HepG2 (cell line): Measurements from ENCODE around the gene ZFPM1. TPM values are rescaled to one million over a fixed set of nuclear protein-coding genes. Genes with fewer than 3 reads are reported as not detected.
A peak's percentile ranks its signal among the peaks of the same experiment; 100 is the strongest.

Source experiments
- ADNP ChIP-seq: sonication (generic); formaldehyde crosslinking; IDR thresholded peaks from 2 replicates; pipeline ENCODE4 v1.4.0; 2020; ENCODE audit warnings: missing genetic modification reagents
- ARHGAP35 ChIP-seq: sonication (generic); formaldehyde crosslinking; IDR thresholded peaks from 2 replicates; pipeline ENCODE4 v1.9.0; 2022; ENCODE audit warnings: mild to moderate bottlenecking, inconsistent platforms, moderate library complexity, missing genetic modification reagents, borderline replicate concordance
- CEBPB ChIP-seq: IDR thresholded peaks from 2 replicates; pipeline ENCODE4 v1.6.1; 2011; ENCODE audit warnings: low read depth, low read length, improper control_type of control experiment, borderline replicate concordance
- DNMT1 ChIP-seq: sonication (generic); formaldehyde crosslinking; IDR thresholded peaks from 2 replicates; pipeline ENCODE4 v1.5.1; 2020; ENCODE audit warnings: mild to moderate bottlenecking, missing genetic modification reagents
- EED ChIP-seq: sonication (generic); formaldehyde crosslinking; IDR thresholded peaks from 2 replicates; pipeline ENCODE4 v1.5.0; 2020; ENCODE audit warnings: mild to moderate bottlenecking, missing genetic modification reagents
- ELF1 ChIP-seq: sonication (generic); formaldehyde crosslinking; IDR thresholded peaks from 2 replicates; pipeline ENCODE4 v1.4.0; 2020; ENCODE audit warnings: missing genetic modification reagents
- GATAD2A ChIP-seq: IDR thresholded peaks from 2 replicates; pipeline ENCODE4 v1.6.1; 2016
- IKZF4 ChIP-seq: sonication (generic); formaldehyde crosslinking; IDR thresholded peaks from 2 replicates; pipeline ENCODE4 v1.5.1; 2020; ENCODE audit warnings: borderline replicate concordance, mild to moderate bottlenecking, low read depth, missing genetic modification reagents; ENCODE audit errors: not compliant biosample characterization
- ISL2 ChIP-seq: sonication (generic); formaldehyde crosslinking; IDR thresholded peaks from 2 replicates; pipeline ENCODE4 v1.5.0; 2020; ENCODE audit warnings: missing genetic modification reagents
- KLF12 ChIP-seq: sonication (generic); formaldehyde crosslinking; IDR thresholded peaks from 2 replicates; pipeline ENCODE4 v1.4.0; 2020; ENCODE audit warnings: missing genetic modification reagents, borderline replicate concordance
- KLF15 ChIP-seq: sonication (generic); formaldehyde crosslinking; IDR thresholded peaks from 2 replicates; pipeline ENCODE4 v1.8.1; 2023; ENCODE audit warnings: borderline replicate concordance, mild to moderate bottlenecking, inconsistent platforms, missing genetic modification reagents, mixed read lengths
- PCBP2 ChIP-seq: fragments of 200-400 bp; formaldehyde crosslinking; optimal IDR thresholded peaks from 2 replicates; pipeline ENCODE3; 2018; ENCODE audit warnings: low read length, low read depth; ENCODE audit not compliant: poor library complexity, severe bottlenecking
- RBM22 ChIP-seq: fragments of 200-400 bp; formaldehyde crosslinking; optimal IDR thresholded peaks from 2 replicates; pipeline ENCODE3; 2017; ENCODE audit warnings: mild to moderate bottlenecking, low read length, moderate library complexity
- TBP ChIP-seq: sonication (generic); formaldehyde crosslinking; IDR thresholded peaks from 2 replicates; pipeline ENCODE4 v1.5.0; 2020; ENCODE audit warnings: missing genetic modification reagents
- ZKSCAN8 ChIP-seq: IDR thresholded peaks from 2 replicates; pipeline ENCODE4 v1.6.1; 2016; ENCODE audit warnings: borderline replicate concordance, missing genetic modification reagents, missing compliant biosample characterization
- polyA plus RNA-seq, 8 experiments: library from polyadenylated mRNA; depleted of rRNA in 3 of 8; stranded (reverse) in 7 of 8; unstranded in 1 of 8; fragments of >200 nt; fragmentation: Illumina TruSeq in 4 of 8; extraction: Trizol in 4 of 8; gene quantifications; 2 replicates each; pipeline versions ENCODE4 v1.2.1 to v1.2.3, GENCODE V29; 2011 to 2016; ENCODE audit warnings: low read depth in 4 of 8, missing spikeins in 1 of 8, mixed read lengths in 1 of 8; ENCODE audit not compliant: insufficient read depth in 1 of 8
- total RNA-seq, 5 experiments: library from RNA; depleted of rRNA; stranded (reverse); fragments of >200 nt; fragmentation: Illumina TruSeq; extraction: Trizol; gene quantifications; 2 replicates each; pipeline ENCODE4 v1.2.3, GENCODE V29; 2016; ENCODE audit warnings: low read depth in 1 of 5
- TF ChIP-seq, protein P1 (sequence below): sonication (generic); formaldehyde crosslinking; IDR thresholded peaks from 2 replicates; pipeline ENCODE4 v1.4.0; 2020; ENCODE audit warnings: missing genetic modification reagents
- TF ChIP-seq, protein P2 (sequence below): sonication (generic); formaldehyde crosslinking; IDR thresholded peaks from 2 replicates; pipeline ENCODE4 v1.4.0; 2020; ENCODE audit warnings: missing genetic modification reagents, borderline replicate concordance
- TF ChIP-seq, protein P3 (sequence below): sonication (generic); formaldehyde crosslinking; IDR thresholded peaks from 2 replicates; pipeline ENCODE4 v1.4.0; 2020; ENCODE audit warnings: missing genetic modification reagents, low read depth, mild to moderate bottlenecking, borderline replicate concordance
- TF ChIP-seq, protein P4 (sequence below): sonication (generic); formaldehyde crosslinking; IDR thresholded peaks from 2 replicates; pipeline ENCODE4 v1.5.1; 2020; ENCODE audit warnings: mild to moderate bottlenecking, missing genetic modification reagents, moderate library complexity

ZFPM1 gene
- total and polyA plus RNA-seq, 2 of the 13 experiments (the other 11 are each of a cell fraction or from before 2014, with no cell fraction given) = 1.3 to 3.8 TPM

DNA sequence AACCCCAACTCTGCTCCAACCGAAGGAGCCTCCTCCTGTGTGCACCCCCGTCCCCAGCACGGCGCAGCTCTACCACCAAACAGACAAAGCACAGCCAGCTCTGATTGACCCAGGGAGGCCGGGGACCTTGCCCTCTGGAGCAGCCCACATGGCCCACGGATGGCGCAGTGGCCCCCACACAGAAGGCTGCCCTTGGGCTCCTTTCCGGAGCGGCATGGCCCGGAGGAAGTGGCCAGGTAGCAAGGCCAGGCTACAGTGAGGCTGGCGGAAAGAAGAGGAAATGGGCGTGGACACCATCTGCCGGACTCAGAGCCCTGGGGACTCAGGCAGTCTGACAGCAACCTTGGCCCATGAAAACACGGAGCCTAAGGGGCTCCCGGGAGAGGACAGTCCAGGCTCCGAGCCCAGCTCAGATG is 97.2 kb downstream of the ZFPM1 start (continued):
- TF ChIP-seq, protein P1, sequence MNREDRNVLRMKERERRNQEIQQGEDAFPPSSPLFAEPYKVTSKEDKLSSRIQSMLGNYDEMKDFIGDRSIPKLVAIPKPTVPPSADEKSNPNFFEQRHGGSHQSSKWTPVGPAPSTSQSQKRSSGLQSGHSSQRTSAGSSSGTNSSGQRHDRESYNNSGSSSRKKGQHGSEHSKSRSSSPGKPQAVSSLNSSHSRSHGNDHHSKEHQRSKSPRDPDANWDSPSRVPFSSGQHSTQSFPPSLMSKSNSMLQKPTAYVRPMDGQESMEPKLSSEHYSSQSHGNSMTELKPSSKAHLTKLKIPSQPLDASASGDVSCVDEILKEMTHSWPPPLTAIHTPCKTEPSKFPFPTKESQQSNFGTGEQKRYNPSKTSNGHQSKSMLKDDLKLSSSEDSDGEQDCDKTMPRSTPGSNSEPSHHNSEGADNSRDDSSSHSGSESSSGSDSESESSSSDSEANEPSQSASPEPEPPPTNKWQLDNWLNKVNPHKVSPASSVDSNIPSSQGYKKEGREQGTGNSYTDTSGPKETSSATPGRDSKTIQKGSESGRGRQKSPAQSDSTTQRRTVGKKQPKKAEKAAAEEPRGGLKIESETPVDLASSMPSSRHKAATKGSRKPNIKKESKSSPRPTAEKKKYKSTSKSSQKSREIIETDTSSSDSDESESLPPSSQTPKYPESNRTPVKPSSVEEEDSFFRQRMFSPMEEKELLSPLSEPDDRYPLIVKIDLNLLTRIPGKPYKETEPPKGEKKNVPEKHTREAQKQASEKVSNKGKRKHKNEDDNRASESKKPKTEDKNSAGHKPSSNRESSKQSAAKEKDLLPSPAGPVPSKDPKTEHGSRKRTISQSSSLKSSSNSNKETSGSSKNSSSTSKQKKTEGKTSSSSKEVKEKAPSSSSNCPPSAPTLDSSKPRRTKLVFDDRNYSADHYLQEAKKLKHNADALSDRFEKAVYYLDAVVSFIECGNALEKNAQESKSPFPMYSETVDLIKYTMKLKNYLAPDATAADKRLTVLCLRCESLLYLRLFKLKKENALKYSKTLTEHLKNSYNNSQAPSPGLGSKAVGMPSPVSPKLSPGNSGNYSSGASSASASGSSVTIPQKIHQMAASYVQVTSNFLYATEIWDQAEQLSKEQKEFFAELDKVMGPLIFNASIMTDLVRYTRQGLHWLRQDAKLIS (CRISPR knock-in tag) = no peak
- TF ChIP-seq ADNP (no peak), ELF1 (no peak), IKZF4 (no peak), CEBPB (no peak), TBP (CRISPR knock-in tag) (no peak), GATAD2A (CRISPR knock-in tag) (peak; percentile 40; the same call in 1 of the 2 replicates), ZKSCAN8 (CRISPR knock-in tag) (no peak), RBM22 (no peak), ISL2 (CRISPR knock-in tag) (no peak), KLF15 (CRISPR knock-in tag) (no peak), KLF12 (peak; percentile 39; the same call in 1 of the 2 replicates), PCBP2 (no peak), ARHGAP35 (no peak; the same call in 1 of the 2 replicates), DNMT1 (no peak), EED (CRISPR knock-in tag) (0 out of 2 replicates have a peak, but pooled peaks have one; percentile 26)
- TF ChIP-seq, protein P2, sequence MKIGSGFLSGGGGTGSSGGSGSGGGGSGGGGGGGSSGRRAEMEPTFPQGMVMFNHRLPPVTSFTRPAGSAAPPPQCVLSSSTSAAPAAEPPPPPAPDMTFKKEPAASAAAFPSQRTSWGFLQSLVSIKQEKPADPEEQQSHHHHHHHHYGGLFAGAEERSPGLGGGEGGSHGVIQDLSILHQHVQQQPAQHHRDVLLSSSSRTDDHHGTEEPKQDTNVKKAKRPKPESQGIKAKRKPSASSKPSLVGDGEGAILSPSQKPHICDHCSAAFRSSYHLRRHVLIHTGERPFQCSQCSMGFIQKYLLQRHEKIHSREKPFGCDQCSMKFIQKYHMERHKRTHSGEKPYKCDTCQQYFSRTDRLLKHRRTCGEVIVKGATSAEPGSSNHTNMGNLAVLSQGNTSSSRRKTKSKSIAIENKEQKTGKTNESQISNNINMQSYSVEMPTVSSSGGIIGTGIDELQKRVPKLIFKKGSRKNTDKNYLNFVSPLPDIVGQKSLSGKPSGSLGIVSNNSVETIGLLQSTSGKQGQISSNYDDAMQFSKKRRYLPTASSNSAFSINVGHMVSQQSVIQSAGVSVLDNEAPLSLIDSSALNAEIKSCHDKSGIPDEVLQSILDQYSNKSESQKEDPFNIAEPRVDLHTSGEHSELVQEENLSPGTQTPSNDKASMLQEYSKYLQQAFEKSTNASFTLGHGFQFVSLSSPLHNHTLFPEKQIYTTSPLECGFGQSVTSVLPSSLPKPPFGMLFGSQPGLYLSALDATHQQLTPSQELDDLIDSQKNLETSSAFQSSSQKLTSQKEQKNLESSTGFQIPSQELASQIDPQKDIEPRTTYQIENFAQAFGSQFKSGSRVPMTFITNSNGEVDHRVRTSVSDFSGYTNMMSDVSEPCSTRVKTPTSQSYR = no peak
- TF ChIP-seq, protein P3, sequence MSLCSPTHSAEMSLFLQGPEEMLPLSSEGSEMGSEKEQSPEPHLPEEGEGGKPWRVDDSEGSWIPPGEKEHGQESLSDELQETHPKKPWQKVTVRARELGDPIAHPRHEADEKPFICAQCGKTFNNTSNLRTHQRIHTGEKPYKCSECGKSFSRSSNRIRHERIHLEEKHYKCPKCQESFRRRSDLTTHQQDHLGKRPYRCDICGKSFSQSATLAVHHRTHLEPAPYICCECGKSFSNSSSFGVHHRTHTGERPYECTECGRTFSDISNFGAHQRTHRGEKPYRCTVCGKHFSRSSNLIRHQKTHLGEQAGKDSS = no peak
- TF ChIP-seq, protein P4, sequence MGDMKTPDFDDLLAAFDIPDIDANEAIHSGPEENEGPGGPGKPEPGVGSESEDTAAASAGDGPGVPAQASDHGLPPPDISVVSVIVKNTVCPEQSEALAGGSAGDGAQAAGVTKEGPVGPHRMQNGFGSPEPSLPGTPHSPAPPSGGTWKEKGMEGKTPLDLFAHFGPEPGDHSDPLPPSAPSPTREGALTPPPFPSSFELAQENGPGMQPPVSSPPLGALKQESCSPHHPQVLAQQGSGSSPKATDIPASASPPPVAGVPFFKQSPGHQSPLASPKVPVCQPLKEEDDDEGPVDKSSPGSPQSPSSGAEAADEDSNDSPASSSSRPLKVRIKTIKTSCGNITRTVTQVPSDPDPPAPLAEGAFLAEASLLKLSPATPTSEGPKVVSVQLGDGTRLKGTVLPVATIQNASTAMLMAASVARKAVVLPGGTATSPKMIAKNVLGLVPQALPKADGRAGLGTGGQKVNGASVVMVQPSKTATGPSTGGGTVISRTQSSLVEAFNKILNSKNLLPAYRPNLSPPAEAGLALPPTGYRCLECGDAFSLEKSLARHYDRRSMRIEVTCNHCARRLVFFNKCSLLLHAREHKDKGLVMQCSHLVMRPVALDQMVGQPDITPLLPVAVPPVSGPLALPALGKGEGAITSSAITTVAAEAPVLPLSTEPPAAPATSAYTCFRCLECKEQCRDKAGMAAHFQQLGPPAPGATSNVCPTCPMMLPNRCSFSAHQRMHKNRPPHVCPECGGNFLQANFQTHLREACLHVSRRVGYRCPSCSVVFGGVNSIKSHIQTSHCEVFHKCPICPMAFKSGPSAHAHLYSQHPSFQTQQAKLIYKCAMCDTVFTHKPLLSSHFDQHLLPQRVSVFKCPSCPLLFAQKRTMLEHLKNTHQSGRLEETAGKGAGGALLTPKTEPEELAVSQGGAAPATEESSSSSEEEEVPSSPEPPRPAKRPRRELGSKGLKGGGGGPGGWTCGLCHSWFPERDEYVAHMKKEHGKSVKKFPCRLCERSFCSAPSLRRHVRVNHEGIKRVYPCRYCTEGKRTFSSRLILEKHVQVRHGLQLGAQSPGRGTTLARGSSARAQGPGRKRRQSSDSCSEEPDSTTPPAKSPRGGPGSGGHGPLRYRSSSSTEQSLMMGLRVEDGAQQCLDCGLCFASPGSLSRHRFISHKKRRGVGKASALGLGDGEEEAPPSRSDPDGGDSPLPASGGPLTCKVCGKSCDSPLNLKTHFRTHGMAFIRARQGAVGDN (CRISPR knock-in tag) = peak; percentile 86
